AG09309 (cell line): ENCODE data around the gene TSEN2.
"Not testable (repeated sequence)": the region's sequence is repeated elsewhere in the genome, so short reads cannot be mapped to it uniquely, and the experiment has no call there.

Source experiments
- DNase-seq: peaks from one replicate; pipeline ENCODE4 v3.0.0-alpha.2; 2010; ENCODE audit warnings: low read depth
- H3K4me3 ChIP-seq: 2 replicates; pipeline ENCODE4 v1.5.1; 2011; ENCODE audit warnings: mild to moderate bottlenecking, low read depth, low read length, moderate library complexity; ENCODE audit not compliant: control insufficient read depth
- CTCF ChIP-seq: IDR thresholded peaks from 2 replicates; pipeline ENCODE4 v1.5.1; 2011; ENCODE audit warnings: mild to moderate bottlenecking, low read depth, low read length, inconsistent platforms; ENCODE audit not compliant: insufficient read depth, control insufficient read depth; ENCODE audit errors: missing control alignments

Gene TSEN2

GRCh38 chr3:12452361-12453330 is 31.6 kb upstream of the TSEN2 start:
- no peak overlapping the region for H3K4me3 ChIP-seq
- no peak for TF ChIP-seq CTCF
- DNase-seq, result no peak

- no peak for TF ChIP-seq CTCF
- no peak overlapping the region for H3K4me3 ChIP-seq
- DNase-seq, result no peak
Measured at GRCh38 chr3:12454076-12454815, 30.0 kb upstream of the TSEN2 start.

- DNase-seq, result no peak
- H3K4me3 ChIP-seq, result no peak overlapping the region
- no peak for TF ChIP-seq CTCF
Measured at GRCh38 chr3:12454816-12455121, 29.5 kb upstream of the TSEN2 start.

GRCh38 chr3:12455740-12456139 is 28.5 kb upstream of the TSEN2 start:
- no peak for DNase-seq
- TF ChIP-seq CTCF, result no peak
- no peak overlapping the region for H3K4me3 ChIP-seq

GRCh38 chr3:12456441-12456840 is 27.8 kb upstream of the TSEN2 start:
- DNase-seq, result no peak
- H3K4me3 ChIP-seq, result no peak overlapping the region
- TF ChIP-seq CTCF, result no peak

- H3K4me3 ChIP-seq, DNase-seq: not testable (repeated sequence)
Measured at GRCh38 chr3:12457380-12457779, 26.9 kb upstream of the TSEN2 start.

- H3K4me3 ChIP-seq, result no peak overlapping the region
- TF ChIP-seq CTCF, result no peak
- DNase-seq, result no peak
Measured at GRCh38 chr3:12458901-12459300, 25.4 kb upstream of the TSEN2 start.
